Ovary (tissue), 9 donors: ENCODE data around the gene PLEKHA6. TPM values are rescaled to one million over a fixed set of nuclear protein-coding genes. Genes with fewer than 3 reads are reported as not detected.

Experiments
- DNase-seq, 5 donors: peaks; one replicate each; pipeline ENCODE4 v3.0.0-alpha.2; 2019 to 2020
- H3K27ac ChIP-seq, 2 donors: fragments of 200-600 bp; one replicate each; pipeline versions ENCODE4 v1.5.1 to v1.8.0; 2019 to 2022
- H3K27me3 ChIP-seq: fragments of 200-600 bp; one replicate; pipeline ENCODE4 v1.8.0; 2022
- H3K36me3 ChIP-seq: fragments of 200-600 bp; sonication (generic); one replicate; pipeline ENCODE4 v1.5.1; 2019
- H3K4me1 ChIP-seq: one replicate; pipeline ENCODE4 v1.8.1; 2013; ENCODE audit warnings: mild to moderate bottlenecking, moderate library complexity; ENCODE audit not compliant: insufficient read depth
- H3K4me3 ChIP-seq: fragments of 200-600 bp; sonication (generic); one replicate; pipeline ENCODE4 v1.5.1; 2017
- H3K9me3 ChIP-seq, 2 donors: fragments of 200-600 bp in 1 of 2; sonication (generic) in 1 of 2; one replicate each; pipeline versions ENCODE4 v1.5.1 to v1.8.1; 2013 to 2019; ENCODE audit warnings: mild to moderate bottlenecking in 1 of 2, moderate library complexity in 1 of 2
- EP300 ChIP-seq: sonication (generic); formaldehyde crosslinking; IDR thresholded peaks from one replicate; pipeline ENCODE4 v1.6.1; 2017; ENCODE audit warnings: antibody characterized with exemption
- POLR2A ChIP-seq: fragments of 450-650 bp; IDR thresholded peaks from one replicate; pipeline ENCODE4 v1.6.1; 2017; ENCODE audit warnings: antibody characterized with exemption, mild to moderate bottlenecking, moderate library complexity
- WGBS, 3 donors: extraction: QIAGEN DNeasy Blood & Tissue Kit in 1 of 3; methylation state at CpG; one replicate each; pipeline versions ENCODE4 v1.1.5 to v1.1.7; 2013 to 2017; 5-methylcytosine and 5-hydroxymethylcytosine counted together
- intact Hi-C, 4 donors: fragments of 100-400 bp; cut with DNase I; formaldehyde crosslinking; loops; one replicate each; pipeline versions ENCODE4 v1.11.0 to v1.15.1; 2022 to 2023
- polyA plus RNA-seq, 2 donors: library from polyadenylated mRNA; stranded (reverse); fragments of 200-250 nt in 1 of 2; fragments of 350-450 nt in 1 of 2; fragmentation: Illumina TruSeq in 1 of 2; extraction: RNeasy Lipid Tissue Mini Kit (QIAGEN cat#74804) in 1 of 2; gene quantifications; one replicate each; pipeline ENCODE4 v1.2.3, GENCODE V29; 2013 to 2014
- total RNA-seq, 7 donors: library from RNA; depleted of rRNA in 2 of 7; stranded (reverse); fragments of >200 nt in 2 of 7; fragmentation: NEBNext Ultra II Directional in 3 of 7; extraction: Animal tissue kit (Norgen Biotek cat#: 25700) in 3 of 7; gene quantifications; one replicate each; pipeline versions ENCODE4 v1.1.0 to v1.2.4, GENCODE V29; 2016 to 2023
- TF ChIP-seq, protein P1 (sequence below), 3 donors: fragments of 450-650 bp in 2 of 3; fragments of 200-600 bp in 1 of 3; IDR thresholded peaks; one replicate each; pipeline versions ENCODE4 v1.5.1 to v1.8.0; 2016 to 2022; ENCODE audit warnings: antibody characterized with exemption in 3 of 3, mild to moderate bottlenecking in 1 of 3
- donor health status: DM: no; HTN: no; CAD: no; lungs with moderate emphysema.
- donor health status: DM: no; HTN: no; CAD: no.
- donor health status: Bipolar disorder and iron deficiency.
- donor health status: DM: yes; HTN: yes; CAD: no.
- donor health status: DM: no; HTN: no; CAD: no.
- donor health status: DM: yes; HTN: yes; CAD: no.

The PLEKHA6 gene
- total and polyA plus RNA-seq, 9 donors: 2.3 to 20.5 (median 6.6) TPM

GRCh38 chr1:204201348-204202040 lies 158.2 kb downstream of the PLEKHA6 start:
- TF ChIP-seq EP300 (no peak), POLR2A (no peak)
- TF ChIP-seq, protein P1, sequence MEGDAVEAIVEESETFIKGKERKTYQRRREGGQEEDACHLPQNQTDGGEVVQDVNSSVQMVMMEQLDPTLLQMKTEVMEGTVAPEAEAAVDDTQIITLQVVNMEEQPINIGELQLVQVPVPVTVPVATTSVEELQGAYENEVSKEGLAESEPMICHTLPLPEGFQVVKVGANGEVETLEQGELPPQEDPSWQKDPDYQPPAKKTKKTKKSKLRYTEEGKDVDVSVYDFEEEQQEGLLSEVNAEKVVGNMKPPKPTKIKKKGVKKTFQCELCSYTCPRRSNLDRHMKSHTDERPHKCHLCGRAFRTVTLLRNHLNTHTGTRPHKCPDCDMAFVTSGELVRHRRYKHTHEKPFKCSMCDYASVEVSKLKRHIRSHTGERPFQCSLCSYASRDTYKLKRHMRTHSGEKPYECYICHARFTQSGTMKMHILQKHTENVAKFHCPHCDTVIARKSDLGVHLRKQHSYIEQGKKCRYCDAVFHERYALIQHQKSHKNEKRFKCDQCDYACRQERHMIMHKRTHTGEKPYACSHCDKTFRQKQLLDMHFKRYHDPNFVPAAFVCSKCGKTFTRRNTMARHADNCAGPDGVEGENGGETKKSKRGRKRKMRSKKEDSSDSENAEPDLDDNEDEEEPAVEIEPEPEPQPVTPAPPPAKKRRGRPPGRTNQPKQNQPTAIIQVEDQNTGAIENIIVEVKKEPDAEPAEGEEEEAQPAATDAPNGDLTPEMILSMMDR (IDR thresholded peaks at IDR 0.05): no peak
- Histone ChIP-seq H3K27ac (no peak overlapping the region), H3K27me3 (no peaks in the 10 kb centered on the region), H3K9me3 (no peaks in the 10 kb centered on the region), H3K4me3 (no peak overlapping the region), H3K4me1 (peaks cover 7% of the 10 kb centered on the region), H3K36me3 (no peaks in the 10 kb centered on the region)
- peak in 1 of 5 donors; percentile 24 for DNase-seq
- intact Hi-C loops: no loop called here
- WGBS, 3 donors: 83 to 87% (median 87%) methylated on average over 12 of the region's 12 CpGs

DNA sequence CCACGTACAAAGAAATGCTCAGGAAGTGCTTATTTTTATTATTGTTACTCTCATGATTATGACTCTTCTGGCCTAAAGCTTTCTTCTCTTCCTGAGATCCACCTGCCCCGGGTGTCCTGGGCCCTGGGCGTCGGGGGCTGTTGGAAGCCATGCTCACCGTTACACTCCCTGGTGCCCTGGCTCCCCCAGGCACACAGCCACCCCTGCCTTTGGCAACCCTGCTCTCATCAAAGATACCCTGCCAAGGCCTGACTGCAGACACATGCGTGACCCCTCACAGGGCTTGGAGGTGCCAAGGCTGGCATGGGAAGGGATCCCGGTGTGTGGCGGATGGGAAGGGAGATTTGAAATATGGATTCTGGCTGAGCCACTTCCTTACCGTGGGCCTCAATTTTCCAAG lies 160.2 kb downstream of the PLEKHA6 start:
- H3K4me1 ChIP-seq: peaks cover 7% of the 10 kb centered on the region
- no peaks in the 10 kb centered on the region for H3K36me3 ChIP-seq
- 80 to 83% (median 82%) methylated on average over 9 of the region's 9 CpGs for WGBS, 3 donors
- intact Hi-C loops: loop anchor here in 1 of 4 donors (5.0 kb wide), 1 partner anchor 52 kb away; no protein-coding TSS in a partner anchor
- peak in 1 of 5 donors; percentile 19 for DNase-seq
- TF ChIP-seq, protein P1 (IDR thresholded peaks at IDR 0.05): no peak
- TF ChIP-seq EP300: no peak
- no peak for TF ChIP-seq POLR2A
- no peak overlapping the region for H3K4me3 ChIP-seq
- H3K27ac ChIP-seq: no peak overlapping the region
- no peaks in the 10 kb centered on the region for H3K9me3 ChIP-seq
- H3K27me3 ChIP-seq: no peaks in the 10 kb centered on the region

- 40 to 45% (median 43%) methylated on average over 18 of the region's 18 CpGs for WGBS, 3 donors
- no peak for TF ChIP-seq EP300
- TF ChIP-seq, protein P1 (IDR thresholded peaks at IDR 0.05): no peak
- intact Hi-C loops: loop anchor here in 1 of 4 donors (5.0 kb wide), 1 partner anchor 51 kb away; no protein-coding TSS in a partner anchor
- no peaks in the 10 kb centered on the region for H3K9me3 ChIP-seq
- no peaks in the 10 kb centered on the region for H3K36me3 ChIP-seq
- DNase-seq: peak; percentile 26 to 60 (median 42)
- peaks cover 7% of the 10 kb centered on the region for H3K4me1 ChIP-seq
- H3K27me3 ChIP-seq: no peaks in the 10 kb centered on the region
- no peak overlapping the region for H3K4me3 ChIP-seq
- H3K27ac ChIP-seq: peak overlapping the region in 1 of 2 donors; percentile 60
Observed at GRCh38 chr1:204198348-204199340, 161.1 kb downstream of the PLEKHA6 start.

- H3K36me3 ChIP-seq: no peaks in the 10 kb centered on the region
- no peak for TF ChIP-seq POLR2A
- TF ChIP-seq, protein P1 (IDR thresholded peaks at IDR 0.05): no peak
- H3K9me3 ChIP-seq: no peaks in the 10 kb centered on the region
- no peaks in the 10 kb centered on the region for H3K27me3 ChIP-seq
- intact Hi-C loops: loop anchor here in 1 of 4 donors (5.0 kb wide), 1 partner anchor 50 kb away; no protein-coding TSS in a partner anchor
- peaks cover 7% of the 10 kb centered on the region for H3K4me1 ChIP-seq
- no peak overlapping the region for H3K27ac ChIP-seq
- no peak for DNase-seq
- WGBS, 3 donors: 94 to 96% (median 95%) methylated on average over 5 of the region's 5 CpGs
- no peak overlapping the region for H3K4me3 ChIP-seq
Observed at GRCh38 chr1:204197068-204197467, 162.7 kb downstream of the PLEKHA6 start.
